Left colon (tissue), 2 donors: ENCODE measurements around the gene NOP9. TPM values are rescaled to one million over a fixed set of nuclear protein-coding genes. Genes with fewer than 3 reads are reported as not detected.

ENCODE experiments used
- ATAC-seq: fragments of 200-7000 bp; cut with Tn5 transposase; one replicate; pipeline ENCODE4 v1.9.1; 2020; ENCODE audit warnings: mild to moderate bottlenecking, moderate library complexity
- DNase-seq, 2 donors: peaks; one replicate each; pipeline ENCODE4 v3.0.0-alpha.2; 2020
- intact Hi-C, 2 donors: fragments of 100-400 bp; cut with DNase I in 1 of 2; cut with micrococcal nuclease in 1 of 2; formaldehyde crosslinking; loops; one replicate each; pipeline versions ENCODE4 v1.11.2 to v1.14.0; 2022; cut with DNase I, micrococcal nuclease
- total RNA-seq, 2 donors: library from RNA; stranded (reverse); fragmentation: NEBNext Ultra II Directional; extraction: Animal tissue kit (Norgen Biotek cat#: 25700); gene quantifications; one replicate each; pipeline ENCODE4 v1.2.1, GENCODE V29; 2021
- donor health status: DM: no; HTN: no; CAD: no.
- donor health status: DM: yes; HTN: yes; CAD: no.

NOP9 gene
- total RNA-seq, 2 donors from 2014 or later: 24.4 to 26.0 TPM

DNA sequence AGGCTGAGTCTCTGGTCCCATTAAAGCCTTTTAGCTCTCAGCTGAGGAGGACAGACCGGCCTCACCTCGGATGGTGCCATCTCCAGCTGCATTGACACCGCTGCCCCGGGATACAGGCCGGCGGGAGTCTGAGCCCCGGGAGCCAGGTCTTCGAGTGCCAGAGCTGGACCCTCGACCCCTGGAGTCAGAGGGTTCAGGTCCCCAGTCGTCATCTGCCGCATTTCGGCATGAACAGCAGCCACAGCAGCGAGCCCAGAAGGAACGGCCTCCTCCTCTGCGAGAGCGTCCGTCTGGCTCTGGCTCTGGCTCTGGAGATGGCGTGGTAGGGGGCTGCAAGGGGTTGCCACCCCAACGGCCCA is 37.7 kb upstream of the NOP9 start:
- ATAC-seq (no peak), DNase-seq (no peak)
- intact Hi-C loops: no loop called here

DNA sequence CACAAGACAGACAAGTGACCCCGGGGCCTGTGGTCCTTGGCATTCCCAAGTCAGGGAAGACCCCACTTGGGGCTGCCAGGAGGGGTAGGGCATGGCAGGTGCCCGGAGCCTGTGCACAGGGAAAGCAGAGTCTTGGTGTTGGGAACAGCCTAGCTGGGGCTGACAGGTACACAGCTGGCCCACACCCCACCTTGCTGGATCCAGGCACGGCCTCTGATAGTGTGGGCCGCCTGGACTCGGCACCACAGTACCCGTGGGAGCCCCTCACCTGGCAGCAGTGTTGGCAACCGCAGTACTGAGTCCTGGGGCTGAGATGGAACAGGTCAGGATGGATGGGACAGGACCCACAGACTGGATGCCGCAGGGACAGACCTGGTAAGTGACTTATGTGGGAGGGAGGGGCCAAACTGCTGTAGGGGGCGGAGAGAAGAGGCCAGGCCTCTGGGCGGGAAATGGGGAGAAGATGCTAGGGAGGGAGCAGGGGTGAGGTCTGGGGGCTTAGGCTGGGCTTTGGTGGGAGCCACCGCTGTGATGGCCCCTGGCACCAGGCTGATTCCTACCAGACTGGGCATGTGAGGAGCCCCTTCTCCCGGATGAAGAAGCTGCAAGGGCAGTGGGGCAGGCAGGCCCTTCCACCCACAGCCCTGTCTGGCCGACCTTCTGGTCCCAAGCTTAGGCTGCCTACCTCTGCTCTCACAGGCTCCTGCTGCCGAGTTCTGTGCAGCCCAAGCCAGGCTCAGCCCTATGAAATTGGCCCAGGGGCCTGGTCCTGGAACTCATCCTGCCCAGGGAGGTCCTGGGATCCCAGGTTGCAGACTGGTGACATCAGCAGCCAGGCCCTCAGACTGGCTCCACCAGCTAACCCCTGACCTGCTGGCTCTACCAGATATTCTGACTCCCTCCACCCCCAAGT is 36.6 kb upstream of the NOP9 start, which contains the start of gene TGM1:
Gene TGM1, minus strand, starts transcription at position 357 of the 913 bp plus-strand sequence. CDS start 825 bp downstream, outside the sequence.
- no peak for ATAC-seq
- intact Hi-C loops: no loop called here
- no peak for DNase-seq

DNA sequence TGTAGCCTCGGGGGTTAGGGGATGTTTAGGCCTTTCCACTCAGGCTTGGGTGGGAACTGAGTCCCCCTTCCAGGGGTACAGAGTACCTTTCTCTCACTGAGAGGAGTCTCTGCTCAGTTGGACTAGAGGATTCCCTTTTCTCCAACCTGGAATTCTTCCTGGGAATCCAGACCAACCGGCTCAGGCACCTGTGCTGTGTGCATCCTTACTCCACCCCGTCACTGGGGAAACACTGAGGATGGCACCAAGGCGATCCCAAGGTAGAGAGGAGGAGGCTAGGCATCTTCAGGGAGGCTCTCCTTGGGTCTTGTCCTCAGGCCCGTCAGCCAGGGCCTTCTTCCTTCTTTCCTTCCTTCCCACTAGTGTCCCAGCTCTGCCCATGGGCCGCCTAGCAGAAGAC is 35.8 kb upstream of the NOP9 start:
- intact Hi-C loops: no loop called here
- ATAC-seq: no peak
- no peak for DNase-seq

DNA sequence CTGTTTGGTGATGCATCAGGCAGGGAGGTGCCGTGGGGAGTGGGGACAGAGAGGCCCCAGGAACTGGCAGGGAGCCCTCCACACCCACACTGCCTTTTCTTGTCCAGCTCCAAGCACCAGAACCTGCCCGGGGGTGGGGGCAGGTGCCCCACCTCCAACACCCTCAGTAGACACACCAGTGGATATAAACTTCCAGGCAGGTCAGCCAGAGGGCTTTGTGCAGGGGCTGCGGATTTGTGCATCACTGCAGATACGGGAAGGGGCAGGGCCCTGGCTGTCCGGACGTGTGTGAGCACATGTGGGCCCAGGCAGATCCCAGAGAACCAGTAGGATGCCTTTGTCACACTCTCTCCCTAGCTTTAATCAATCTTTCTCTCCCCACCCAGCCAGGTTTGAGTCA is 35.4 kb upstream of the NOP9 start:
- DNase-seq: no peak
- no peak for ATAC-seq
- intact Hi-C loops: no loop called here

DNA sequence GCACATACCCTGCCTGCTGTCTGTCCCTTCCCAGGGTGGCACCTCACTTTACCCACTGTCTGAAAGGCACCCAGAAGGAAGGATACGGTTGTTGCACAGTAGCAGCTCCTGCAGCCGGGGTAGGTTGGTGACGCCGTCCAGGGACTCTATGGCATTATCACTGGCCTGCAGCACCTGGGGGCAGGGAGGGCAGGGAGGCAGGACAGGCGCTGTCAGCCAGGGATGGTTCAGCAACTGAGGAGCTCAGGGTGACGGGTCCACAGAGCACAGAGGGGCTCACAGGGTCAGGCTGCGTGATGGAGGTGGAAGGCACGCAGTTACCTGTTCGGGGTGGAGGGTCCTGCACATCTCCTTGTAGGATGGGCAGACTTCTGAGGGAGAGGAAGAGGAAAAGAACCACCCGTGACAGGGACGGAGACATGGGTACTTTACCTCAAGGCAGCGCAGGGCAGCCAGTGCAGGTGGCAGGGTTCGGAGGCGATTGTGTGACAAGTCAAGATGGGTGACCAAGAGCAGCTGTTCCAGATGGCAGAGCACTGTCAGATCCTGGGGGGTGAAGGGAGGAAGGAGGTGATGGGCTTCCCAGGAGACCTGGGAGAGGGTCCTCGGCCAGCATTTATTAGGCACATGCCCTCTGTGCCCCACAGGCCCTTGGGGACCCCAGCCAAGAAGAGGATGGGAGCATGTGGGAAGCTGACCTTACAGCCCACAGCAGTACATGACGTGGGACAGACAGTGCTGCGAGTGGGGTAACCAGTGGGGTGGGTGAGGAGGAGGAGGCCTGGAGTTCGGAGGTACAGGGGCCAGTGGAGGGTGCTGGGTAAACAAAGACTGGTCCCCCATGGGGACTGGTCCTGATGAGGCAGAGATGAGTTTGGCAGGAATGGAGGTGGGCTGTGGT is 33.1 kb upstream of the NOP9 start:
- intact Hi-C loops: no loop called here
- ATAC-seq: no peak
- no peak for DNase-seq

DNA sequence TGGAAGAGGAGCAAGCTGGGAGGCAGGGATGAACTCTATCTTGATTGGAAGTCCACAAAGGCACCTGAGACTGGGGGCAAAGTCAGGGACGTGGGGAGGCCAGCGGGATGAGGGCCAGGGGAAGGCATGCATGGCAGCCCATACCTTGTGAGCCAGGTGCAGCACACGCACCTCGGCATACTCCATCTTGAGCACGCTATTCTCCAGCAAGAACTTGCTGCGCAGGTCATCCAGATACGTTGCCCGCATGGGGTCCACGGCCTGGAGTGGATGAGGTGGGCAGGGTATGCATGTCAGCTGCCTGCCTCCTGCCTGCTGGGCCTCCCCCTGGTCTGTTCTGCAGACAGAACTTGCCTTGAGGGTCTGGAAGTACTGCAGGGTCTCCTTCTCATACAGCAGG is 32.1 kb upstream of the NOP9 start:
- no peak for DNase-seq
- no peak for ATAC-seq
- intact Hi-C loops: no loop called here

DNA sequence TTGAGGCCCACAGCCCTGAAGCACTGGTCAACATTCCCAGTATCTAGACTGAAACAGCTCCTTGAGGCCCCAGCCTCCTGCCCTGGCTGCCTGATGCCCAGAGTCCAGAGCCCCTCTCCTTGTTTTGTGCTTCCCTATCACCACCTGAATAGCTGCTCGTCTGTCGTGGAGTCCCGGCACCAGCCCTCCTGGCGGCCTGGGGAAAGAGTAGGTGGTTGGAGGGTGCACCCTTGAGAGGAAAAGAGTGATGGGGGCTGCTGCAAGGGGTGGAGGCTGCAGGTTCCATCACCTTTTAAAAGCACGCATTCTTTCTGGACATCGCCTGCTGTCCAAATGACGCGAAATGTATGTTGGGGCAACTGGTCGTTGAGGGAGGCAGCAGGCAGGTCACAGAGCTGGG is 31.4 kb upstream of the NOP9 start:
- DNase-seq (no peak), ATAC-seq (no peak)
- intact Hi-C loops: no loop called here

DNA sequence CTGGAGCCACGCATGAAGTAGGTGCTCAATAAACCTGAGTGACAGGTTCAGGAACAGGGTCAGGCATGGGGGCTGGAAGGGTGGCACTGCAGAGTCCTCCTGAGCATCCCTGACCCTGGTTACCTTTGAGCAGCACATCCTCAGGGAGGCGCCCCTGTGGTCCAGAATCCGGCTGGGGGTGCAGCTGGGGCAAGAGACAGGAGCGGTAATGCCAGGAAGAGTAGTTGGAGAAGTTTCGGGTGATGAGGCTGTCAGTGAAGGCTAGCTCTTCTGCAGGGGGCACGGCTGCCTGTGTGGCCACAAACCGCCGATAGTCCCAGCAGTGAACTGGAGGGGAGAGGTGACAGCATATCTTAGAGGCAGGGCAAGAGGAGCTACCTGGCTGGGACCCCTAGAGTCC is 30.3 kb upstream of the NOP9 start:
- intact Hi-C loops: no loop called here
- no peak for ATAC-seq

DNA sequence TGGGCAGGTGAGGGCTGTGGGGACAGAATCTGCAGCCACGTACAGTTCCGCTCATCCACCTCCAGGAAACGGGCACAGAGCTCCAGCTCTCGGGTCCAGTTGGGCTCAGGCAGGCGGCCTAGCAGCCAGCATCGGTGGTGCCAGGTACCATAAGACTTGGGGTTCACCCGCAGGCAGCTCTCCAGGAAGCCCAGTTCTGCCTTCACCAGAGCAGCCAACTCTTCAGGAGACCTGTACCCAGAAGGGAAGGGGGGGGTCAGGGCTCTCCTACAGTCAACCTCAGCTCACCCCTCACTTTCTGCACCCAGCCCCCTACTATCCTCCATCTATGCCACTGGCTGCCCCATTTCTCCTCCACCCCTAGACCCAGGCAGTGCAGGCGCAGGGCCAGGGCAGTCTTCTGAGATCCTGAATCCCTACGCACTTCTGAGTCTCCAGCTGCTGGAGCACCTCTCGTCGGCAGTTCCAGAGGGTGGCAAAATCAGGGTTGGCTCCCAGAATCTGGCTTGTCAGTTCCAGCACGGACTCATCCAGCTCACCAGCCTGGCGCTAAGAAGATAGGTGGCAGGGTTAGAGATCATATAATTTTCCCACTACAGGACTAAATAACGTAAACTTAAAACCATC is 29.6 kb upstream of the NOP9 start:
- DNase-seq: no peak
- intact Hi-C loops: no loop called here
- ATAC-seq: no peak

More for the DNA sequence above, 30.3 kb upstream of the NOP9 start:
- DNase-seq: no peak

DNA sequence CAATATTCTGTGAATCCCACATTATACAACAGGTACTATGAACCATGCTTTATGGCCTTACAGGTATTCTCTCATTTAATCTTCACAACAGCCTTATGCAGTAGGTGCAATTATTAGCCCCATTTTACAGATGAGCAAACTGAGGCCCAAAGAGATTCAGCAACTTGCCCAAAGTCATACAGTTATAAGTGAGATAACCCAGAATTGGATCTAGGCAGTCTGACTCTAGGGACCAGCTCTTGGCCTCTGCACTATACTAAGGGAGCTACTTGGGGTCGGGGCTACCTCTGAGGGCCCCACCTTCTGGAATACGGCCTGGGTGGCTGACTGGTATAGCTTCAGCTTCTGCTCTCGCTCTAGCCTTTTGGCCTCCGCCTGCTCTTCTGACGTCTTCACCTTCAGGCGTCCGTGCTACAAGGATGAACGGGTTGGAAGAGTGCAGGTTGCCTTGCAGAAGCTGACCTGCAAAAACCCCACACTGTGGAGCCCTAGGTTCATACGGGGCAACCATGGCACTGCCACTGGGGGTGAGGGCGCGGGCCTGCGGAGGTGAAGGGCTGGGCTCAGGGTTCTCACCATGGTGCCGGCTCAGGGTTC is 29.0 kb upstream of the NOP9 start:
- intact Hi-C loops: no loop called here
- ATAC-seq (peak; percentile 38), DNase-seq (no peak)

DNA sequence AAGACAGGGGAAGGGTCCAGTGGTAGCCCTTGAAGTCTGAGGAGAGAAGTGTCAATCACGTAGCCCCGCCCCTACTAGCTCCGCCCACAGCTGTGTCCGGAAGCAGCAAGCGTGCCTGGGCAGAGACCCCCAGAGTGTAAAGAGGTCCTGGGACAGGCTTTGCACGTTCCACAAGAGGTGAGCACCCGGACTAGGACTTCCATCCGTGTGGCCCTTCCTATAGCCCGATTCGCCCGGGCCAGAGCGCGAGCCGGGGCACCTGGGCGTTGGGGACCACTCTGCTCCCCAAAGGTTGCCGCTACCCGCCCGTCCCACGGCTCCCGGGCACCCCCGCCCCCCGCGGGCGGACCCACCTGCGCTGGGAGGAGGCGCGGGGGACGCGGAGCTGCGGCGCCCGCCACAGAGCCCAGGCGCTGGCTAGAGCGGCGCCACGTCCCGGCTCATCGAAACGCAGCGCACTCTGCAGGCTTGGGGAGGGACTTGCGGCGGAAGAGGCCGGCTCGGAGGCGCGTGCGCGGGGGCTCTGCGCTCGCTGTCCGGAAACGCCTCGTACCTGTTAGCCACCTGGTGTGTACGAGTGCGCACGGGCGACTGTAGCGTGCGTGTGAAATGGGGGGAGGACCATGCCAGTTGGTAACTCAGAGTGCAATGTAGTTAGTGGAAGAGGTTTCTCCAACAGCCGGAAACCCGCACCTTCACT is 28.4 kb upstream of the NOP9 start, which contains the start of gene RABGGTA:
Gene RABGGTA, minus strand, starts transcription at position 464 of the 700 bp plus-strand sequence. CDS start 482 bp downstream, outside the sequence.
- intact Hi-C loops: no loop called here
- ATAC-seq (peak; percentile 96), DNase-seq (peak; percentile 88 to 92)

DNA sequence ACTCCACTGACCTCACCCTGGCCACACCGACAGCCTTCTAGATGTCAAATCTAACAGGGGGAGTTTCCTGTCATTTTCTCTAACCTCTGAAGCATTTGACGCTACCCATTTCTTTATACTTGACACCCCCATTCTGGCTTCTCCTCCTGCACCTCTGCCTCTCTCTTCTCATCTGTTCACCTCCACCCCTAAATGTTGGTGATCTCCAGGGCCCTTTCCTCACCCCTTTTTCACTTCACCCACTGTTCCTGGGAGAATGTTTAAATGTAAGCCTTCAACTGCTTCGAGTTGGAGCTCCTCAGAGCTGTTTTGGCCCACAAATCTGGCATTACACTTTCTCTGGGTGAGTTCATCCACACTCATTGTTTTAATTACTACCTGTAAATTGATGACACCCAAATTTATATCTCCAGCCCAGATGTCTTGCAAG is 27.8 kb upstream of the NOP9 start:
- intact Hi-C loops: no loop called here
- no peak for ATAC-seq

DNA sequence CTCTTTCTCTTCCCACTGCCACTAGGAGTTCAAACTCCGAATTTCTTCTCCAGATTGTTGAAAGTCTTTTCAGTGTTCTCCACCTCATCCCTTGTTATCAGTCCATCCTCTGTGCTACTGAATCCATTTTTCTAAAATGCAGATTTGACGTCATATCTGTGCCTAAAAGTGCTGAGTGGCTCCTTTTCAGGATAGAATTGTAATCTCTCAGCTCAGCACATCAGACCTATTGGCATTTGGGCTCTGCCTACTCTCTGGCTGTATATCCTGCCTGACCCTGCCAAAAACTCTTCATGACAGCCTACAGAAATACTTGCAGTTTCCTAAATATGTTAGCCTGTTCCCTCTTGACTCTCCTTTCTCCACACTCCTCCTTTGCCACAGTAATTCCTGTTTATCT is 27.2 kb upstream of the NOP9 start:
- ATAC-seq: no peak
- intact Hi-C loops: no loop called here
- no peak for DNase-seq

More for the DNA sequence above, 27.8 kb upstream of the NOP9 start:
- DNase-seq: no peak

DNA sequence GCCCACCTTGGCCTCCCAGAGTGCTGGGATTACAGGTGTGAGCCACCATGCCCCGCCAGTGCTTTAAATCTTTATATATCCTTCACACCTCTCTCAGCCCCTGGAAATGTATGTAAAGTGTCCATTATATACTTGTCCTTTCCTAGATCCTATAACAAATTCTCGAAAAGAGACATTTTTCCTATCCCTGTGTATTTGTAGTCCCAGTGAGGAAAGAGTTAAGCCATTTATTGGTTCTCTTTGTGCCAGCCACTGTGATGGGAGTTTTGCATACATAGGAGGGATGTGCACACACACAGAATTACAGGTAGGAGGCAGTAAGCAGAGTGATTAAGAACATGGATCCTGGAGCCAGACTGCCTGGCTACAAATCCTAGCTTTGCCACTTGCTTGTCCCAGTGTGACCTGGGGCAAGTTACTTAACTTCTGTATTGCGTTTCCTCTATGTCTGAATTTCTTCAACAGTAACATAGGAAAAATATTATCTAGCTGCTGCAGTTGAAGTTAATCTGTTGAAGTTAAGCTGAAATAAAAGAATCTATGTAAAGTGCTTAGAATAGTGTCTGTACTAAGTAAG is 26.1 kb upstream of the NOP9 start:
- DNase-seq: no peak
- intact Hi-C loops: no loop called here
- ATAC-seq: no peak

DNA sequence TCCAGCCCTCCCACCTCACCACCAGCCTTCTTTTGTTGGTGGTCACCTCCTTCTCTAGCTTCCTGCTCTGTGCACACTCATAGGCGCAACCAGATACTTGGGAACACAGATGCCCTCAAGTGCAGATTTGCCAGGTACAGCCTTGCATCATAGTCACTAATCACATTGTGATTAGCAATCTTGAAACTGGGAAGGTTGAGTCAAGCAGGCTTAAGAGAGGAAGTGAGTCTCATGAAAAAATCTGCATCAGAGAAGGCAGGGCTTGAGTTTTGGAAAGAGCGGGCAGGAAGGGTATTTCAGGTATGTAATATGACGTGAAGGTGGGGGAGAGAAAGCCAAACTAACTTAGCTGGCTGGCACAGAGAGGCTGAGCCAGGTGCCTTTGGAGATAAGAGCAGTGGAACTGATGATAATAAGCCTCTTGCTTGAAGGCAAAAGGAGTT is 25.5 kb upstream of the NOP9 start:
- ATAC-seq (no peak), DNase-seq (no peak)
- intact Hi-C loops: no loop called here

DNA sequence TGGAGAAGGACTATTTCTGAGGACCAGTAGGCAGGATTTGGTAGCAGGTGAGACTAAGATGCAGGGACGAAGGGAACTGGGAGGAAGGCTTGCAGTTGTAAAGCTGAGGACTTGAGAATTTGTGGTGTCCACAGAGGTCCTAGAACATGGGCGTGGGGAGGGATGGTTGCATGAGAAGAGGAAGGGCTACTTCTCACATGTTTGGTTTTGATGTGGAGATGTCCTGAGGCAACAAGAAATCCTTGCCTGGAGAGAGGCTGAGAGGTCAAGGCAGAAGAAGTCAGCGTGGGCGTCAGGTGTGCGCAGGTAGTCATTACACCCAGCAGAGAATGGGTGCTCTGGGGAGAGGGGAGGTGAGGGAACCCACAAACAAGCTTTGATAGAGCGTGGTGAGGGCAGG is 22.6 kb upstream of the NOP9 start:
- ATAC-seq: no peak

DNA sequence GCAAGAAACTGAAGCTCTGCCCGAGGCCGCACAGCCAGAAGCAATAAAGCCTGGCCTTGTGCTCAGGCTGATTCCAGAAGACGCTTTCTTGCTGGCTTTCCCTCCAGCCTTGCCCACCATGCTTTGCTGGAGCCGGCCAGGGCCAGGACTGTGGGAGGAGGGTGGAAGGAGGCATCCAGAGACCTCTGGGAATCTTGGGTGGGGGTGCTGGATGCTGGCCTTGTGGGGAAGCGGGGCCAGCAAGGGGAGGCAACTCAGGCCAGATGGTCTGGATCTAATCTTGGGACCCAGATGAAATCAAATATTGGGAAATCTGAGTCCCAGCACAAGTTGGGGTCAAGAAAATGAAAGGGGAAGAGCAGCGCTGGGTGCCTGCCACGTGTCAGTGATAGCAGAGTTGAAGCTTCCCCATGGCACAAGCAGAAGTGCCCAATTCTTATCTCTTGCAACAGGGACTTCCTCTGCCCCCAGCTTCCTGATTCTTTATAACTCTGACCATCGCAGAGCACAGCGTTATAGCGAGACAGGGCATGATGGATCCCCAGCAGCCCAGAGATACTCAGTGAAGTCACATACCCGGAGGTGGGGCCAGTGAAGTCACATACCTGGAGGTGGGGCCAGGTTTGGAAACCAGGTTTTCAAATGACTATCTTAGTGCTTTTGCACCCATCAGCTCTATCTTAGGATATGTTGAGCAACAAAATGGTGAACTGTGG is 21.9 kb upstream of the NOP9 start:
- ATAC-seq: no peak
- intact Hi-C loops: no loop called here
- no peak for DNase-seq

More for the DNA sequence above, 22.6 kb upstream of the NOP9 start:
- no peak for DNase-seq
- intact Hi-C loops: no loop called here
